Fibroblast of villous mesenchyme (primary cell): ENCODE data around the gene RIMBP2. TPM values are rescaled to one million over a fixed set of nuclear protein-coding genes. Genes with fewer than 3 reads are reported as not detected.

ENCODE experiments used
- DNase-seq: peaks from one replicate; pipeline ENCODE4 v3.0.0-alpha.2; 2010; ENCODE audit warnings: low read depth
- H3K4me3 ChIP-seq: 2 replicates; pipeline ENCODE4 v1.5.1; 2011; ENCODE audit warnings: low read depth, mild to moderate bottlenecking, low read length
- total RNA-seq: library from RNA; depleted of rRNA; stranded (reverse); fragments of >200 nt; gene quantifications from 2 replicates; pipeline ENCODE4 v1.2.3, GENCODE V29; 2012
- TF ChIP-seq, protein P1 (sequence below): IDR thresholded peaks from 2 replicates; pipeline ENCODE4 v1.5.1; 2012; ENCODE audit warnings: low read depth, mild to moderate bottlenecking, low read length; ENCODE audit not compliant: insufficient read depth

Gene RIMBP2
- total RNA-seq, 1 donor = not detected

DNA sequence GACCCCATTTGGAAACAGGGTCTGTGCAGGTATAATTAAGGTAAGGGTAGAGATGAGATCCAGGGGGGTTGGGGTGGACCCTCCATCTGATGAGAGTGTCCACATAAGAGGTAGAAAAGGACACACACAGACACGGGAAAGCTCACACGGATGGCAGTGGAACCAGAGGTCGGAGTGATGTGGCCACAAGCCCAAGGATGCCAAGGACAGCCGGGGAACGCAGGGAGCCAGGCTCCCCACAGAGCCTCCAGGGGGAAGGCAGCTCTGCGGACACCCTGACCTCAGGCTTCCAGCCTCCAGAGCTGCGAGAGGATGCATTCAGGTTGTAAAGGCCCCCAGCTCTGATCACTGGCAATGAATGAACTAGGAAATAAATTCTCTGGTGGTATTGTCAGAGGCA lies 33.0 kb downstream of the RIMBP2 start:
- H3K4me3 ChIP-seq = no peak overlapping the region
- DNase-seq = no peak
- TF ChIP-seq, protein P1, sequence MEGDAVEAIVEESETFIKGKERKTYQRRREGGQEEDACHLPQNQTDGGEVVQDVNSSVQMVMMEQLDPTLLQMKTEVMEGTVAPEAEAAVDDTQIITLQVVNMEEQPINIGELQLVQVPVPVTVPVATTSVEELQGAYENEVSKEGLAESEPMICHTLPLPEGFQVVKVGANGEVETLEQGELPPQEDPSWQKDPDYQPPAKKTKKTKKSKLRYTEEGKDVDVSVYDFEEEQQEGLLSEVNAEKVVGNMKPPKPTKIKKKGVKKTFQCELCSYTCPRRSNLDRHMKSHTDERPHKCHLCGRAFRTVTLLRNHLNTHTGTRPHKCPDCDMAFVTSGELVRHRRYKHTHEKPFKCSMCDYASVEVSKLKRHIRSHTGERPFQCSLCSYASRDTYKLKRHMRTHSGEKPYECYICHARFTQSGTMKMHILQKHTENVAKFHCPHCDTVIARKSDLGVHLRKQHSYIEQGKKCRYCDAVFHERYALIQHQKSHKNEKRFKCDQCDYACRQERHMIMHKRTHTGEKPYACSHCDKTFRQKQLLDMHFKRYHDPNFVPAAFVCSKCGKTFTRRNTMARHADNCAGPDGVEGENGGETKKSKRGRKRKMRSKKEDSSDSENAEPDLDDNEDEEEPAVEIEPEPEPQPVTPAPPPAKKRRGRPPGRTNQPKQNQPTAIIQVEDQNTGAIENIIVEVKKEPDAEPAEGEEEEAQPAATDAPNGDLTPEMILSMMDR = no peak

DNA sequence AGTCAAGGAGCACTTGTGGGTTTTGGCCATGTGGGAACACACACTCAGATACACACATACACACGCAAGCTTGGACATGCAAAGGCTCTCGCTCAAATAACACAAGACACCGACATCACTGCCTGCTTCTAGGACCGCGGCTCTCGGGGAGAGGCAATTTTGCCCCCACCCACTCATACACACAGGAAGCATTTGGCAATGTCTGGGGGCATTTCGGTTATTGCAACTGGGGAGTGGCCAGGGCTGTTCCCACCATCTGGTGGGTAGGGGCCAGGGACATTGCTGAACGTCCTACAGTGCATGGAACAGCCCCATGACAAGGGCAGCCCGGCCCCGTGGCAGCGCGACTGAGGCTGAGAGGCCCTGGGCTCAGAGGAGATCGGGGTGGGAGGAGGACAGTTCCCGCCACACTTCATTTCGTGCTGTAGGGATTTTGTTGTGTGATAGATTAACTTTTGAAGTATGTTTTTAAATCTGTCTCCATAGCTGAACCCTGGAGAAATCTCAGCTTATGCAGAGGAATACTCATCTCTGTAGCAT lies 35.6 kb downstream of the RIMBP2 start:
- no peak overlapping the region for H3K4me3 ChIP-seq
- TF ChIP-seq, protein P1 = no peak
- DNase-seq = no peak

DNA sequence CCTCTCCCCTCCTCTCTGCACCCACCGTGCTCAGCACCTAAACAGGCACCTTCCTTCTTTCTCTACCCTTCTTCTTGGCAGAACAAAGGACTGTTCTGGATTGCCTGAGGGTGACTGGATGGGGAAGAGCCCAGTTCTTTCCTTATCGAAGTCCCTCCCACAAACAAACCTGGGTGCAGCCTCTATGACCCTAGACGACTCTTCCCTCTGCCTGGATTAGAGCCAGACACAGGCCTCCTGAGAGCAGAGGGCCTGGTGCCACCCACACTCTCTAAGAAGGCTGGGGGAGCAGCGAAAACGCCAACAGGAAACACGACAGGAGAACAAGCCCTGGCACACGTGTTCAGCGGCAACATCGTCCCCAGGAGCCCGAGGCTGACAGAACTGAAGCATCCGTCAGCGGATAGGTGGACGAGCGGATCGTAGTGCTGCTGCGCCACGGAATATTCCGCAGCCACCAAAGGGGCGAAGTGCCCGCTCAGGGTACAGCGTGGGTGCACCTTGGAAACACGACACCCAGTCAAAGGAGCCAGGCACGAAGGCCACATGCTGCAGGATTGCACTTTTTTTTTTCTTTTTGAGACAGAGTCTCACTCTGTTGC lies 38.0 kb downstream of the RIMBP2 start:
- no peak overlapping the region for H3K4me3 ChIP-seq
- DNase-seq = no peak
- TF ChIP-seq, protein P1 = no peak

DNA sequence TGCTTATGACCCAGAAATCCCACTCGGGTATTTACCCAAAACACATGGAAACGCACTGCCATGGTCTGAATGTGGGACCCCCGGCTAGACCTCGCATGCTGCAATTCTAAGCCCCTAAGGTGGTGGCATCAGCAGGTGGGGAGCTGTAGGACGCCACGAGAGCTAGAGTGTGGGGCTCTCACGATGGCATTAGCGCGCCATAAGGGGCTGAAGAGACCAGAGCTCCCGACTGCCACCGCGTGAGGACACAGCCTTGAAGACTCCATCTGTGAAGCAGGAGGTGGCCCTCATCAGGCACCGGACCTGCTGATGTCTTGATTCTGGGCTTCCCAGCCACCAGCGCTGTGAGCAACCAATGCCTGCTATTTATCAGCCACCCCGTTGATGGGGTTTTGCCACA lies 40.3 kb downstream of the RIMBP2 start:
- TF ChIP-seq, protein P1 = no peak
- H3K4me3 ChIP-seq = no peak overlapping the region
- DNase-seq = no peak

DNA sequence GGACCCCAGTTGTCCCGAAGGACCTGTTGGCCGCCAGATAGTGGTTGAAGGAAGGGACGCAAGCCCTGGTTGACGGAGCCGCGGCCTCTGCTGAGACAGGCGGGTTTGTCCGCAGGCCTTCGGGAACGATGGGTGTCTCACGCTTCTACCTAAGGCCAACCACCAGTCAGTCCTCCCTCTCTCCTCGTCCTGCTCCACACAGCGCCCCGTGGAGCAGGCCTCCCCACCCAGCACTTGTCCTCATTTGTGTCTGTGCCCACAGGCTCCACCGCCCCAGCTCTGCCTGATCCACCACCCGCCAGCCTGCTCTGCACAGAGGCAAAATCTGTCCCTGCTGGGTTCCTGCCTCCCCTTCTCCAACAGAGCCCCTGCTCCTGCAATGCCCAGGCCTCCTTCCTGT lies 41.0 kb downstream of the RIMBP2 start:
- DNase-seq = no peak
- TF ChIP-seq, protein P1 = no peak
- H3K4me3 ChIP-seq = no peak overlapping the region

DNA sequence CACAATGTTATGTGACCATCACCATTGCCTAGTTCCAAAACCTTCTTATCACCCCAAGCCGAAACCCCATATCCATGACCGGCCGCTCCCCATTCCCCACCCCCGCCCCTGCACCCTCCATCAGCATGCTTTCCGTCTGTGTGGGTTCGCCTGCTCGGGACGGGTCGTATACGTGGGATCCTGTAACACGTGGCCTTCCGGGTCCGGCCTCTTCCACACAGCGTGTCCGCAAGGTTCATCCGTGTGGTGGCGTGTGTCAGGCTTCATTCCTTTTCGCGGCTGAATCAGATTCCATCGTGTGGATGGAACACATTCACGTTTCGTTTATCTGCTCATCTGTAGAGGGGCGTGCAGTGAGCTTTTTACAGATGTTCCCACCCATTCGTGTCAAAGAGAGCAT lies 41.4 kb downstream of the RIMBP2 start:
- DNase-seq = no peak
- TF ChIP-seq, protein P1 = no peak
- no peak overlapping the region for H3K4me3 ChIP-seq
